ENCODE measurements around the gene CCSER1. TPM values are rescaled to one million over a fixed set of nuclear protein-coding genes. Genes with fewer than 3 reads are reported as not detected.

The CCSER1 gene
- total and polyA plus RNA-seq, 2 of the 8 experiments (the other 6 are each of a cell fraction or from before 2014, with no cell fraction given), result 0.26 to 0.84 TPM

DNA sequence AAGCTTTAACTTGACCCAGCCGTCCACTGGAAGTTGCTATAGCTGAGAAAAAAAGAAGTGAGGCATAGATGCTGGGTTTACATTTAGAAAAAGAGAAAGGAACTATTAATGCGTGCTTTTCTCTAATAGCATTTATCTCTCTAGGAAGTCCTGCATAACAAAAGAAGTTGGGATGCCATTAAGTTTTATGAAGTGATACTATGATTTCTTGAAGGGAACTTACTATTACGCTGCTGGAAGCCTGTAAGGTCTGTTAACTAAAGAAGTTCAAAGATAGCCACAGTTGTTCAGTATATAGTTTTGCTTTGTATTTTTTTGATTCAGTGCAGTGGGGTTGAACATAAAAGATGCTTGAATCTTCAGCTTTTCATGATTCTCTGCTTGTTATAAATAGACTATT lies 203.4 kb downstream of the CCSER1 start:
- Histone ChIP-seq H3K79me1 (ENCODE audit: low read depth, low read length) (no peaks in the 10 kb centered on the region), H4K91ac (replicated peaks; ENCODE audit: insufficient read length, low read length) (no peak overlapping the region)
- CTCF ChIA-PET (ENCODE audit: partially characterized antibody), result no interaction called here
- TF ChIP-seq SP4 (IDR thresholded peaks at IDR 0.05; ENCODE audit: low read length), result no peak

More for the DNA sequence above, 203.4 kb downstream of the CCSER1 start:
- H4K20me1 ChIP-seq (replicated peaks in 1 of 2; ENCODE audit: control insufficient read depth in 1 of 2, insufficient read depth in 2 of 2, low read length in 2 of 2), result no peaks in the 10 kb centered on the region
- H3K56ac ChIP-seq (replicated peaks; ENCODE audit: insufficient read length, low read depth, low read length), result no peak overlapping the region
- no peaks in the 10 kb centered on the region for H3K27me3 ChIP-seq (replicated peaks in 1 of 4; ENCODE audit: control insufficient read depth in 3 of 4, extremely low read depth in 1 of 4, insufficient read depth in 3 of 4, low read length in 3 of 4)
- no peak overlapping the region for H2BK120ac ChIP-seq (replicated peaks; ENCODE audit: low read depth, low read length)
- no peak overlapping the region for H2AK5ac ChIP-seq (ENCODE audit: low read depth, low read length)
- no peaks in the 10 kb centered on the region for H3K9me3 ChIP-seq (ENCODE audit: insufficient read depth in 2 of 2, low read depth in 1 of 2, low read length in 1 of 2)
- no peaks in the 10 kb centered on the region for H3K4me1 ChIP-seq (replicated peaks in 1 of 4; ENCODE audit: control insufficient read depth in 3 of 4, insufficient read depth in 4 of 4, low read length in 3 of 4)
- H2AFZ ChIP-seq (ENCODE audit: low read length), result no peak overlapping the region
- no peak for FAIRE-seq
- H2BK15ac ChIP-seq (ENCODE audit: low read length), result no peak overlapping the region
- no peak overlapping the region for H3K23ac ChIP-seq (ENCODE audit: insufficient read length)
- no peak overlapping the region for H3K9ac ChIP-seq (replicated peaks in 1 of 4; ENCODE audit: extremely low read depth in 1 of 4, low read depth in 3 of 4, low read length in 3 of 4)
- no peak overlapping the region for H2BK5ac ChIP-seq (ENCODE audit: low read depth, low read length)
- no peak overlapping the region for H3K14ac ChIP-seq (ENCODE audit: insufficient read length)
- no peak overlapping the region for H4K8ac ChIP-seq (ENCODE audit: extremely low read depth, insufficient read depth, low read length)
- H3K18ac ChIP-seq (ENCODE audit: extremely low read depth, low read length), result no peak overlapping the region
- no peak overlapping the region for H3K4me2 ChIP-seq (ENCODE audit: insufficient read depth in 1 of 2, low read depth in 2 of 2, low read length in 2 of 2)
- no peak overlapping the region for H2BK20ac ChIP-seq (ENCODE audit: low read length)
- H3K27ac ChIP-seq (ENCODE audit: low read depth, low read length), result no peak overlapping the region
- 91% methylated on average over 3 of the region's 3 CpGs; no CpG with 5 or more reads in 1 of the 2 experiments for WGBS, 2 experiments (ENCODE audit: extremely low coverage in 1 of 2, insufficient coverage in 1 of 2, insufficient read length in 1 of 2, insufficient replicate concordance in 2 of 2, low coverage in 1 of 2, low lambda C conversion rate in 2 of 2, missing lambda C conversion rate in 1 of 2)
- no peak overlapping the region for H3K4ac ChIP-seq (replicated peaks; ENCODE audit: insufficient read length, low read depth, low read length)
- POLR2A ChIA-PET (ENCODE audit: partially characterized antibody), result no interaction called here
- no peaks in the 10 kb centered on the region for H3K79me2 ChIP-seq (ENCODE audit: control insufficient read depth in 1 of 2, insufficient read depth in 2 of 2, low read length in 2 of 2)
- H3K4me3 ChIP-seq (ENCODE audit: extremely low read depth in 1 of 4, insufficient read depth in 2 of 4, low read depth in 3 of 4, low read length in 4 of 4), result no peak overlapping the region
- H3K36me3 ChIP-seq (ENCODE audit: control insufficient read depth in 2 of 4, insufficient read depth in 4 of 4, low read length in 3 of 4), result no peaks in the 10 kb centered on the region
- H4K5ac ChIP-seq (ENCODE audit: insufficient read length, low read depth, low read length), result no peak overlapping the region
- DNase-seq (ENCODE audit: low read depth in 1 of 2, low spot score in 2 of 2), result no peak
- H3K23me2 ChIP-seq (ENCODE audit: low read depth, low read length), result no peaks in the 10 kb centered on the region
- H2BK12ac ChIP-seq (ENCODE audit: low read depth, low read length), result no peak overlapping the region
